ENCODE results near the gene C10orf62.

The C10orf62 gene

DNA sequence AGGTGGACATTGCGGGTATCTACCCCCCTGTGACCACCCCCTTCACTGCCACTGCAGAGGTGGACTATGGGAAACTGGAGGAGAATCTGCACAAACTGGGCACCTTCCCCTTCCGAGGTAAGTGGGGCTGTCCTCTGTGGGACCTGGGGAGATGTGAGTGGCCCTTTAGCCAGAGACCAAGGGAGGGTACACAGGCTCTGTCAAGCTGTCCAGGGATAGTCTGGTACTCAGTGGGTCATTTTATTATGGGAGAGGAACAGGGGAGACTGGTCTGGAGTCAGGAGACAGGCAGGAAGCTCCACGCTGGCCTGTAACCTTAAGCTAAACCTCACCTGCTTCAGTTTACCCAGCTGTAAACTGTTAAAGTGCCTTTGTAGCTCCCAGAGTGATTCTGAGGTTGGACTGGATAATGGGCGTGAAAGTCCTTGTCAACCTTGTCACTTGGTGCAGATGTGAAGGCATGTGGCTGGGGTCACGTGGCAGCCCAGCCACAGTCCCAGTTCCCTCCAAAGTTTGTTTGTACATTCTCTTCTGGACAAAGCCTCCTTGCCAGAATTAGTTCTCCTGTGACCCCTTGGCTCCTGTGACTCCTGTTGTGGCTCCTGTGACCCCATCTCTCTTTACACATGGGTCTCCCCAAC is 4.6 kb upstream of the C10orf62 start:
- peak; percentile 22 for DNase-seq

DNA sequence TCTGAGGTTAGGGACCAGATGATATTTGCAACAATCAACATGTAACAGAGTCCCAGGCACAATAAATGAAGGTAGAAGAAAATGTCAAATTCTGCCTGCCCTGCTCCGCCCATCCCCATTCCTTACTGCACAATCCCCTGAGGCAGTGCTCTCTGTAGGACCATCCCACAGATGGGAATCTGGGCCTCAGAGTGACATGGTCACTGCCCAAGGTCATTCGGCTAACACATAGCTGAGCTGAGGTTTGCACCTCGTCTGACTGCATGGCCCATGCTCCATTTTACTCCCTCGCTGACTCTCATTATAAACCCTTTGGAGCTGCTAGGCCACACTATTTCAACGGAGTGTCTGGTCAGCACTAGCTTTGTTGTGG is 4.1 kb upstream of the C10orf62 start:
- no peak for DNase-seq

DNA sequence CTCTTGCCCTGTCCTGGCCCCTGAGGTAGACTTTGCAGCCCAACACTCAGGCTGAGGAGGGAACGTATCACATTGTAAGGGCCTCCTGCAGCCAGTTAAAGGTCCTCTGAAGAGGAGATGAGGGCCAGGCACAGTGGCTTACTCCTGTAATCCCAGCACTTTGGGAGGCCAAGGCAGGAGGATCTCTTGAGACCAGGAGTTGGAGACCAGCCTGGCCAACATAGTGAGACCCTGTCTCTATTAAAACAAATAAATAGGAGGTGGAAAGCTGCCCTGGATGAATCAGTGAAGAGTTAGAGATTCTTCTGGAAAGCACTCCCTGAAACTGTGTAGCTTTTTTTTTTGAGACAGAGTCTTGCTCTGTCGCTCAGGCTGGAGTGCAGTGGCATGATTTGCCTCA is 2.3 kb upstream of the C10orf62 start:
- no peak for DNase-seq

DNA sequence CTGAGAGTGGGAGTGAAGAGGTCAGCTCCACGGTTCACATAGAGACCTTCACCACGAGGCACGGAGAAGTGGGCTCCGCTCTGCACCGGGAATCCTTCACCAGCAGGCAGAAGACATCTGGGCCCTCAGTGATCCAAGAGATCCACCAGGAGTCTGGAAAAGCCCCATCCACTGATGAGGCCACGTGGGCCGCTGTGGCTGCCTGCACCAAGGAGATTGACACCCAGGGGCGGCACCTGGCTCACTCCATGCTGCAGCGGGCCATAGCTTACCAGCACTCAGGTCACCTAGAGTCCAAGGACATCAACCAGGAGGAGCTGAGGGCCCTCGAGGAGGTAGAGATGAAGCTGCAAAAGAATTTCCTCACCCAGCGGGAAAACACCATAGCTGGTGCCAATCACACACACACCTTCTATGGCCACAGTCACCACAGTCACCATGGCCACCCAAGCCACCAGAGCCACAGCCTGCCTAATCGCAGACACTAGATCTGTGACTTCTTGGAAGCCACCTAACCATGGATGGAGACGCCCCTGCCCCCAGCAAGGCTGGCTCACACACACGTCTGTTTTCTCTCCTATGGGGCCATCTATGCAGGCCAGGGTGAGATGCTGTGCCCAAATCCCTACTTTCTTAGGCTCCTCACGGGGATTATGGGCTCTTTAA is 694 bp downstream of the C10orf62 start:
- no peak for DNase-seq

DNA sequence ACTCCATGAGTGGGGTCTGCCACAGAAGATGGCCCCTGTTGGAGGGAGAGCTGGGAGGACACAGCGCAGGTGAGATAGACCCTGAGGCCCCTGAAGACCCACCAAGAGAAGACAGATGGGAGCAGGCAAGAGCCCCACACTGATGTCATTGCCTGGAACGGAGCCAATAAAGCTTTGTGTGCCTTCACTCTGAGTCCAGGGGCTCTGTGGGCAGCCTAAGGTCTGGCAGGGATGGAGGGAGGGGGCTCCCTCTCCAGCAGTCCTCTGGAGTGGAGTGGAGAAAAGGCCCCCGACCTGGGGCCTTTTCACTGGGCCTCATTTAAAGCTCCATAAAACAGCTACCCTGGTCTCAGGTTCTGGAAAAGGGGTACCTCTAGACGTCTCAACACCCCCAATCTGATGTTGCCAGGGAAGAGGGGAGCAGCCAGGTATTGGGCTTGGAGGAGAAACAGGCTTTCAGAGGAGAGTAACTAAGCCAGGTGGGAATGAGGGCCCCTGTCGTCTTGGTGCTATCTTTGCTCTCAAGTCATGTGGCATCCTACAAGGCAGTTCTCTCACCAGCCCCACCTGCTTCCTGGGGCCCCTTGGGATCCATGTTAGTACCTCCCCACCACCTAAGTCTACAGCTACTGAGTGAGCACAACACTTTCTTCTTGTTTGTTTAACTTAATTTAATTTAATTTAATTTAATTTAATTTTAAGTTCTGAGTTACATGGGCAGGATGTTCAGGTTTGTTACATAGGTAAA is 1.4 kb downstream of the C10orf62 start:
- DNase-seq, result no peak

DNA sequence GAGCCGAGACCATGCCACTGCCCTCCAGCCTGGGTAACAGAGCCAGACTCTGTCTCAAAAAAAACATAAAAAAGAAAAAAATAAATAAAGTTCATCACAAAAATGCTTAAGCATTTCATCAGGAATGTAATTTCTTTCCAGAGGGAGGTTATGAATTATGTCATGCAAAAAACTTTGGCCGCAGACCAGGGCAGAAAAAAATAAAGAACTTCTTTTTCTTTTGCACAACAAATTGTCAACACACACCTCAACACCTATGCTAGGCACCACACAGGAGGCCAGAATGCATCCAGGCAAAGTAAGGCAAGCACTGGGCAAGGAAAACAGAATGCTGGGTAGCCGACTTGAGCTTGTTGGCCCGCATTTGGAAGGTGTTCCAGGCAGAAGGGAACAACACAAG is 3.9 kb downstream of the C10orf62 start:
- DNase-seq, result no peak

DNA sequence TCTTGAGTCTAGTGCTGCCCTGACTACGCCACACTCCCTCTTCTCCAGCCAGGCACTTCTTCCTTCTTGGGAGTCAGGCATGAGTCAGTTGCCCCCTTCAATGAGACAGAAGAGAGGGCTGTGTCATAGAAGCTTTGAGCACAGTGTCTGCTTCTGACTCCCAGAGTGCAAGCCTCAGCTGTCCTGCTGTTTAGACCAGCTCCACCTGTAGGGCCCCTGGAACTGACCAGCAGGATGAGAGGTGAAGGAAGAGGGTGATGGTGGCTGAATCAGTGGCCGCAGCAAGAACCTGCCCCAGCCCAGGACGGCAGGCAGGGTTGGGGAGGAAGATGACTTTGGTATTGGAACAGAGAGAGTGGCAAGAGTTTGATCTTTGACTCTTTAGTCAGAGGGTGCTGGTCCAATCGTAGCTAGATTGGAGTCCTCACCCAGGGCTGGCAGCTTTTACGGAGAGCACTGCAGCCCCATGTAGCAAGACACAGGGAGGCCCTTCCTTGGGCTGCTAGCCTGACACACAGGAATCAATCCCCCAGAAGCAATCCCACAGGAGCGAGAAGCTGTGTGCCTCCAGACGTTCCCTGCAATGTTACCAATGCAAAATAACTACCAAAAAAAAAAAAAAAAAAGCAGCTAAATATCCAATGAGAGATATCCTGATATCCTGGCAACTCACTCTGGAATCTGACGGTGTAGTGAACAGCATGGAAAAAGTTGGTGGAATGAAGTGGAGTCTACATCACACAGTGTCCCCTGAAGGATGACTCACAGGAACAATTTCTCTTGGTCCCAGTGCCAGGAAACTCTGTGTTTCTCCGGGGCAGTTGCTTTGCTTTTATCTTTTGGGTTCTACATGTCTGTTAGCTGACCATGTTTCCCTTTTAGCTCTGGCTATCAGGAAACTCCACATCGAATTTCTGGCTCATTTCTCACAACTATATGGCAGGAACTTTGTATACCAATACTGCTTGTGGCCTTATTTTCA is 6.9 kb downstream of the C10orf62 start:
- DNase-seq, result no peak

DNA sequence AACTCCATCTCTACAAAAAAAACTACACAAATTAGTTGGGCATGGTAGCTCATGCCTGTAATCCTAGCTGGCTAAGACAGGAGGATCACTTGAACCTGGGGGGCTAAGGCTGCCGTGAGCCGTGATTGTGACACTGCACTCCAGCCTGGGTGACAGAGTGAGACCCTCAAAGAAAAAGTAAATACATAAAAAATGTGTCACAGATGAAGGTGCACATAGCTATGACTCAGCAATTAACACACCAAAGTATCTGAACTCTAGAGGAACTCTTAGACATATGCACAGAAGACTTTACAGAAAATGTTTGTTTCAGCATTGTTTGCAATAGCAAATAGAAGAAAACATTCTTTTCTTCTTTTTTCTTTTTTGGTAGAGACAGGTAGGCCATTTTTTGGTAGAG is 8.3 kb downstream of the C10orf62 start:
- DNase-seq, result no peak

DNA sequence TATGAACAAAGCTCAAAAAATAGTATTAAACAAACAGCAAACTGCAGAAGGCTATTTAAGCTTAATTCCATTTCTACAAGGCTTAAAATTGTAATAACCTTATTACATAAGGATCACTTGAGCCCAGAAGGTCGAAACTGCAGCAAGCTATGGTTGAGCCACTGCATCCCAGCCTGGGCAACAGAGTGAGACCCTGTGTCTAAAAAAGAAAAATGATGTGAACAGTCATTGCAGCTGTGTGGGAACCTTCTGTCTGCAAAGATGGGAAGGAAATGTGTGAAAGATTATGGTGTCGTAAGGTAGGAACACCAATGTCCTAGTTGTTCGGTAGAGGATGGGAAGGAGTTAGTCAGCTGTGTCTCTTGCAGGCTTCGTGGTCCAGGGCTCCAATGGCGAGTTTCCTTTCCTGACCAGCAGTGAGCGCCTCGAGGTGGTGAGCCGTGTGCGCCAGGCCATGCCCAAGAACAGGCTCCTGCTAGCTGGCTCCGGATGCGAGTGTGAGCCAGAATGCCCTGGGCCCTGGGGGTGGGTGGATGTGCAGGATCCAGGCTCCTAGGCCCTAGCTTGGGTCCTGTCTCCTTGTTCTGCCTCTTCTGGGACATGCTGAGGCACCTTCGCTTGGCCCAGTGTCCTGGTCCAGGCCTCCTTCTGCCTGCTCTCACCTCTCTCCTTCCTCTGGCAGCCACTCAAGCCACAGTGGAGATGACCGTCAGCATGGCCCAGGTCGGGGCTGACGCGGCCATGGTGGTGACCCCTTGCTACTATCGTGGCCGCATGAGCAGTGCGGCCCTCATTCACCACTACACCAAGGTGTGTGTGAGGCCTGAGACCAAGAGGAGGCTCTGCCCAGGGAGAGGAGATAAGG is 9.1 kb downstream of the C10orf62 start:
- no peak for DNase-seq

DNA sequence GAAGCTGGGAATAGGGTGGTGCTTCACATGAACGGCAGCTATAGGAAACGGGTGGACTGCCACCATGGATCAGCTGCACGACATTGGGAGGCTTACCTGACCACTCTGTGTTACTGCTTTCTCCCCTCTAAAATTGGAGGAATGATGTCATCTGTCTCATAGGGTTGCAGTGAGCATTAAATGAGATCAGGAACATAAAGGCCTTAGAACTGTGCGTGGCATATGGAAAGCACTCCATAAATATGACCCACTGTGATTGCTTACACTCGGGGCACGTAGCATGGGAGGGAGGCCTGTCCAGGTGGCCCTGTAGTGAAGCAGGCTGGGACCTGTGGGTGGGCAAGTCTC is 9.7 kb downstream of the C10orf62 start:
- no peak for DNase-seq

DNA sequence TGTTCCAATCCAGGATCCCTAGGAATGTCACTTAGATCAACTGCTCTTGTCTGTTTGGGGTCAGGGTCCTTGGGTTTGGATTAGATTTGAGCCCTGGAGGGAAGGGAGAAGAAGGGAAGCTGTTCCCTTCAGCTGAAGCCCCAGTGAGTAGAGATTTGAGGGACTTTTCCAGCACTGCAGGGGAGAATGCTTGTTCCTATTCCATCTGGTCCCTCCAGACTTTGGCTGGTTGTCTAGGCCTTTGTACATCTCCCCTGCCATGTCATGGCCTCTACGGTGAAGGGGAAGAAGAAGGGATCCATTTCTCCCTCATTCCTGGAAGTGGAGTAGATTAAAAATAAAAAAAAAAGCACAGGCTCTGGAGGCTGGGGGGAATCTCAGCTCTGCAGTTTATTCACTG is 11.1 kb downstream of the C10orf62 start:
- DNase-seq, result no peak

DNA sequence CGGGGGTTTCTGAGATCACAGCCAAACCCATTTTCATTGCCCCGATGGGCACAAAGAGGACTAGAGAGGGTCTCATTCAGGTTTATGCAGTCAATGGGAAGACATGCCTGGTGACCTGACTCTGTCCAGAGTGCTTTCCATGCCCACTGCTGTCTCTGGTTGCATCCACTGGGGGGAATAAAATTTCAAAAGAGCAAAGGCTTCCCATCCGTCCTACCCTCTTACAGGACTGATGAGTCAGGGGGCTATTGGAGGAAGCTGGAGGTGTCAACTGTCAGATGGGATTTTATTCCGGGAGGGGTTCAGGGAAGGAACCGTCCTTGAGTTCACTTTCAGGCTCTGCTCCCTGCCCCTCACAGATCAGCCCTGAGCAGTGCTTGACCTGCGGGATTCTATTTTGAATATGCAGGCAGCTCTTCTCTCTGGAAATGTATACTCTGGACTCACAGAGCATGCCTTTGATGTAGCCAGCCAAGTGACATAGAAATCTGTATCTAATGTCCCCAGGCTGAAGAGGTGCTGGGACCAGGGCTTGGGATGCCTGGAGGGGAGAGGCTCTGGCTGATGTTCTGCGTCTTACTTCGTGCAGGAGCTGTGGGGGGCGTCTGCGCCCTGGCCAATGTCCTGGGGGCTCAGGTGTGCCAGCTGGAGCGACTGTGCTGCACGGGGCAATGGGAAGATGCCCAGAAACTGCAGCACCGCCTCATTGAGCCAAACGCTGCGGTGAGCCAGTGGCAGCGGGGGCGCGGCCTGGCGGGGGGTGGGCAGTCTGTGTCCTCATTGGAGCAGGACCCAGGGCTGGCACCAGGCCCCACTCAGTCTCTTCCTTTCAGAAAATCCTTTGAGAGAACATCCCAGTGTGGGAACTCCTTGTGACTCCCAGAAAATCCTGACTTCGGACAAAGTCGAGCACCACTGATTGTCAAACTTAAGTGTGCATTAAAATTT is 12.0 kb downstream of the C10orf62 start:
- no peak for DNase-seq

DNA sequence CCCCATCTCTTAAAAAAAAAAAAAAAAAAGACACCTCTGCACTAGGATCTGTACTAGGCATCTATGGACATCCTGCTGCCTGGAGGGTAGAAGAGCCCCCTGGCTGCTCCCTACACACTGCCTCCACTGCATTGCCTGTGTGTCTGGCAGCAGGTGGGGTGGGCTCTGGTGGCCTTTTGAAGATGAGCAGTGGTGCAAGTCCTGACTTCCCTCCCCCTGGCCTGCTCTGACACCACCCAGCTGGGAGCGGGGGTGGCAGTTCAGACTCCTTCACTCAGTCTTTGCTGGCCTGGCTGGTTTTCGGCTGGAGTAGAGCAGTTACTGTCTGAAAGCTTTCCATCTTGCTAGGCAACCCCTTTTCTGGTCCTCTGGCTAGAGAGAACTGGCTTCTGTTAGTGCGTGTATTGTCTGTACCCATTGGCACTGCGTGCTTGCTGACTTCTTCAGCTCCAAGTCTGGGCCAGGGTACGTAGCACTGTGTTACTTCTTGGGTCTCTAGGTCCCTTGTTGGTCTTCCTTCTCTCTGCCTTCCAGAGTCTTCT is 17.6 kb downstream of the C10orf62 start:
- DNase-seq, result no peak

DNA sequence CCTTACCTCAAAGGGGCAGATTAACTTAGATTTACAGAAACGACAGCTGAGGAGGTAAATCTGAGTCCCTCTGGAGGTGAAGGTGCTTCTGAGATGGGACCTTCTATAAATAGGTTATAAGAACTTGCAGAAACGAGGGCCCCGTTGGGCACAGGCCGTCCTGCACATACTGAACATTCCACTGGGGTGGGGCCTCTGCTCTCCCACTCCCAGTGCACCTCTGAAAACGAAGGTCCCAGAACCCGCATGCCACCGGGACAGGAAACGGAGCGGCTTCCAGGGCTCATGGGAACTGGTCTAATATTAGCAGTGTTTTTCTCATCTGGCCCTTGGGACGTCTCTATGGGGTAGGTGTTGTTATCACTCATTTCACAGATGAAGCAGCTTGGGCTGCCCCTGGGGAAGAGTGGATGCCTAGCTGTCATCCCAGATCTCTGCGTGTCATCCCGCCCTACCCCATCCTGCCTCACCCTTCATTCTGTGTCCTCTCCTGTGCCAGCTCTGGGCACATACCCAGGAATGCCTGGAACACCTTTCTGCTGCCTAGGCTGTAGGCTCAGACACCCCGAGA is 19.6 kb downstream of the C10orf62 start:
- DNase-seq, result no peak

DNA sequence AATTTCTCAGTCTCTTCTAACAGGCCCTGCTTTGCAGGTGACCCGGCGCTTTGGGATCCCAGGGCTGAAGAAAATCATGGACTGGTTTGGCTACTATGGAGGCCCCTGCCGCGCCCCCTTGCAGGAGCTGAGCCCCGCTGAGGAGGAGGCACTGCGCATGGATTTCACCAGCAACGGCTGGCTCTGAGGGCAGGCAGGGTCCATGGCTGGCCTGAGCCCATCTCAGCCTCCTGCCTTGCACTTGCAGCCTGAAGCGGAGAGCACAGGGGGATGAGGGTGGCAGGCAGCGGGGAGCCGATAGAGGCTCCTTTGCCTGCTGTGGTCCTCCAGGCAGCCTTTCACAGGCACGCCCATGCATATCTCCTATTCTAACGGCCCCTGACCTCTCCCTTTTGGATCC is 22.0 kb downstream of the C10orf62 start:
- DNase-seq, result no peak

DNA sequence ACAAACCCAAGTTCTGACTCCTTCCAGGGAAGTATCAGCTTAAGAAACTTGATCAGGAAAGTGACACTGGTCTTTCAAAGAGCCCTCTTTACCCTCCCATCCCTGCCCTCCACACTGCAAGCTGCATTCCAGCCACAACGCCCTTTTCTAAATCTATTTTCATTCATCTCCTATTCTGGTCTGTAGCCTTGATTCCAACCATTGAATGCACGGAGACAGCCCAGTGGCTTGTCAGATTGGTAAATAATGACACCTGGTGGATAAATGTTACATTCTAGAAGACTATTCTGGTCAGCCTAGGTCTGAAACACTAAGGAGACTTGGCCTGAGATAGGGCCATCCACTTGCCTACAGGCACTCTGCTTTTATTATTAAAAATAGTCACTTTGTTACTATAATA is 22.9 kb downstream of the C10orf62 start:
- DNase-seq, result no peak

DNA sequence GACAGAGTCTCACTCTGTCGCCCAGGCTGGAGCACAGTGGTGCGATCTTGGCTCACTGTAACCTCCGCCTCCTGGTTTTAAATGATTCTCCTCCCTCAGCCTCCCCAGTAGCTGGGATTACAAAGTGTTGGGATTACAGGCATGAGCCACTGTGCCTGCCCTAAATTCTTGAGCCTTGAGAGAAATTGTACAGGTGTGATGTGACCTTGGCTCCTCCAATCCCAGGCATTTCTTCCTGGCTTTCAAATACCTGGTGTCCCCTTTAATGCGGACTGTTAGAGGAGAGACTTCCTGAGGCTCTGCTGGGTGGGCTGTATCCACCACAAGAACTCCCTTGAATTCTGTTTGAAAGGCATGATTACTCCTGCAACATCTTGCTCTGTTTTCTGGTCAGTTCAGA is 28.8 kb downstream of the C10orf62 start:
- no peak for DNase-seq

DNA sequence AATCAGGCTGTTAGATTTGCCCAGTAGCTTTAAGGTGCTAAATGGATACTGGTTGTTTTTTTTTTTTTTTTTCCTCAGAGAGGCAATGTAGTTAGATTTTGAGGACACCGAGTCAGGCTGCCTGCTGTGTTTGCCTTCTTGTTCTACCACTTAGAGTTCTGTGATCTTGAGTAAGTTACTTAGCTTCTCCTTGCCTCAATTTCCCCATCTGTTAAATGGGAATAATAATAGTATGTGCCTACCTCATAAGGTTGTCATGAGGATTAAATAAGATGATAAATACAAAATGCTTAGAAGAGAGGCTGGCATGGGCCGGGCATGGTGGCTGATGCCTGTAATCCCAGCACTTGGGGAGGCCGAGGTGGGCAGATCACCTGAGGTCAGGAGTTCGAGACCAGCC is 29.2 kb downstream of the C10orf62 start:
- DNase-seq, result no peak

DNA sequence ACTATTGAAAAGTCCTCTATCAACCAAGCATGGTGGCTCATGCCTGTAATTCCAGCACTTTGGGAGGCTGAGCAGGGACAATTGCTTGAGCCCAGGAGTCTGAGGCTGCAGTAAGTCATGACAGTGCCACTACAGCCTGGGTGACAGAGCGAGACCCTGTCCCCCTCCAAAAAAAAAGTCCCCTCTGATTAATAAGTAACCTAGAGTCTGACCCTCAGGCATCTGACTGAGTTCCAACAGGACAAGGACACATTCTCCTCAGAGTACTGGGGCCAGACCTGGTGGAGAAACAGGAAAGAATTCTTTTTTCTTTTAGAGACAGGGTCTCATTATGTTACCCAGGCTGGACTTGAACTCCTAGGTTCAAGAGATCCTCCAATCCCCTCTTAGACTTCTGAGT is 33.8 kb downstream of the C10orf62 start:
- DNase-seq, result no peak

DNA sequence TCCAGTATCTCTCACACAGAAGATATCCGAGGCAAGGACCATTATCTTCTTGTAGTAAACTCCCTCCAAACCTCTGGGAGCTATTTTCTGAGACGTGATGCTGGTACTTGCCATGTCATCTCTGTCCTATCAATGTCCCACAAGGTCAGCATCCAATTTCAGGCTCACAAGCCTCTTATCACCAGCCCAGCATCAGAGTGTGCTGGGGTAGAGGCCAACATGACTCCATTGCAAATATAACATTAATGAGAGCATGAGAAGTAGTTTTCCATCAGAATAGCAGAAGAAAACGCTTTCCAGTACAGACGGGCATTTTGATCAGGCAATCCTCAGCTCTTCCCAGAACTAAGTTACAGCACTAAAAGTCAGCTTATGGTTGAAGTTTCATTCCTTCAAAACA is 38.2 kb downstream of the C10orf62 start:
- DNase-seq, result no peak

Data from right kidney (tissue), 1 donor.